Measurements from ENCODE around the gene PNPLA4.

The PNPLA4 gene, protein sequence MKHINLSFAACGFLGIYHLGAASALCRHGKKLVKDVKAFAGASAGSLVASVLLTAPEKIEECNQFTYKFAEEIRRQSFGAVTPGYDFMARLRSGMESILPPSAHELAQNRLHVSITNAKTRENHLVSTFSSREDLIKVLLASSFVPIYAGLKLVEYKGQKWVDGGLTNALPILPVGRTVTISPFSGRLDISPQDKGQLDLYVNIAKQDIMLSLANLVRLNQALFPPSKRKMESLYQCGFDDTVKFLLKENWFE

DNA sequence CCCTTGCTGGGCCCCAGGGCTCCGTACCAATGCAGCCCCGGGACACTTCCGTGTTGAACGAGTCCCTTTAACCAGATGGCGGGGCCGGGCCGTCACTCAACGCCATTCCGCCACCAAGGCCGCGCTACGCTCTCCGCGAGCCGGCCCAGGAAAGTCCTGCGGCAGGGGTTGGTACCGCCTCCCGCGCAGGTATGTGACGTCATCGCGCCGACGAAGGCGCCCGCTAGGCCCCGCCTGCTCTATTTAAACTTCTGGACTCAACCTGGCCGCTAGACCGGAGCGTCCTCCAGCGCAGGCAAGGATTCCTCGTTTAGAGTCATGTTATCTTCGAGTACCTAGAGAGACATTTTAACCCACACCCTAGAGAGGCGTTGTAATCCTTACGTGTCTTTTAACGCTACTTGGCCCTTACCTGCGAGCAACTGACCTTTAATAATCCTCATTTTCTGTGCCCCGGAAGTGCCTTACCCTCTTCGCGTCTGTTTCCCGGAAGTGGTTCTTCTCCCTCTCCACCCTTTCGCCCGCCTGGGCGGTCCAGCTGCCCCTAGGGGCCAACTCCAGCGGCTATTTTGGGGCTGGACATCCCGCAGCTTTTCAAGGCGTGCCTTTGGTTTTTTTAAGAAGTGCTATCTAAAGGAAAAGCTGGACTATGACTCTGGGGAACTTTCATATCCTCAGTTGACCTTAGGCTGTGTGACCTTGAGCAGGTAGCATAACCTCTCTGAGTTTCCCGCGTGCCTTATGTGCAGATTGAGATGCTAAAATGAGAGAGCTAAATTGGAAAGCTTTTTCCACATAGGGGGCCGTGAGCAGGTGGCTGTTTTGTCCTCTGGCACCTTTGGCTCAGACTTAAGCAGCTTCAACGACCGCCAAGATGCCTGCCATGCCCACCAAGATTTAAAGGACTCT is at the start of gene PNPLA4:
Gene PNPLA4 (minus strand): TSS at position 155 of the 909 bp plus-strand sequence. CDS start 1,294 bp downstream, outside the sequence.
- H3K4me1 ChIP-seq (ENCODE audit: control insufficient read depth, insufficient read depth, low read length), result no peaks in the 10 kb centered on the region
- H3K27me3 ChIP-seq (ENCODE audit: control insufficient read depth, insufficient read depth, low read length), result no peaks in the 10 kb centered on the region
- no peaks in the 10 kb centered on the region for H3K9me3 ChIP-seq (ENCODE audit: control insufficient read depth, low read length)
- peak within 1 kb of the TSS; percentile 76 for H3K9ac ChIP-seq (ENCODE audit: low read length)
- no peaks in the 10 kb centered on the region for H3K36me3 ChIP-seq (ENCODE audit: control insufficient read depth, insufficient read depth, low read length)
- peak within 1 kb of the TSS; percentile 56 for H3K4me3 ChIP-seq (ENCODE audit: low read length)

DNA sequence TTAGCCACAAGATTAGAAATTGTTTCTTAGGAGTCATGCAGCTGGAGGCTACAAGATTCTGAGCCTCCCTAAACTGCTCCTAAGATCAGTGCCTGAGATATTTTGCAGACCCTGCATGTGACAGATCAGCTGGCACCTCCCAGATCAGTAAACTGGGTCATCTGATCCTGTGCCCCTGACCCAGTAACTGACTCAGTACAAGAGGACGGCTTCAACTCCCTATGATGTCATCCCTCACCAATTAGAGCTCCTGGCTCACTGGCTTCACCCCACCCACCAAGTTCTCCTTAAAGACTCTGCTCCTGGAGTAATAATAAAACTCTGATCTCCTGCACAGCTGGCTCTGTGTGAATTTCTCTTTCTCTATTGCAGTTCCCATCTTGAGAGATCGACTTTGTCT is 45.4 kb upstream of the PNPLA4 start:
- Histone ChIP-seq H3K9me3 (ENCODE audit: control insufficient read depth, low read length) (no peaks in the 10 kb centered on the region), H3K36me3 (ENCODE audit: control insufficient read depth, insufficient read depth, low read length) (no peaks in the 10 kb centered on the region), H3K27me3 (ENCODE audit: control insufficient read depth, insufficient read depth, low read length) (no peaks in the 10 kb centered on the region), H3K4me1 (ENCODE audit: control insufficient read depth, insufficient read depth, low read length) (no peaks in the 10 kb centered on the region), H3K4me3 (ENCODE audit: low read length) (no peak overlapping the region), H3K9ac (ENCODE audit: low read length) (no peak overlapping the region)

DNA sequence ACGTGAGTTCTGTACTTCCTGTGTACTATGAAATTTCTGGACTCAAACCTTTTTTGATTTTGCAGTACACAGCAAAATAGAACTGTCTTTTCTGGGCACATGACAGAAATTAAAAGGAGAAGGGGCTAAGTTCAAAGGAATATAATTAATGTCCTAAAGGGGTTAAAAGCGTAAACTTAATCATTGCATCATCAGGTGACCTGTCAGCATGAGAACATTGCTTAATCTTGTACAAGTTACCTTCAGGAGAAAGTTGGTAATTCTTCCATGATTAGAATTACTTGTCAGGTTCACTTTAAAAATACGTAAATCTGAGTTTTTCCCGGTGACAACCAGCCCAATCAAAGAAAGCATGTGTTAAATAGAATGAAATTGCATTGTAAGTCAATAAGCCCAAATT is 43.2 kb upstream of the PNPLA4 start:
- no peaks in the 10 kb centered on the region for H3K36me3 ChIP-seq (ENCODE audit: control insufficient read depth, insufficient read depth, low read length)
- H3K4me3 ChIP-seq (ENCODE audit: low read length), result no peak overlapping the region
- H3K27me3 ChIP-seq (ENCODE audit: control insufficient read depth, insufficient read depth, low read length), result no peaks in the 10 kb centered on the region
- no peaks in the 10 kb centered on the region for H3K9me3 ChIP-seq (ENCODE audit: control insufficient read depth, low read length)
- no peaks in the 10 kb centered on the region for H3K4me1 ChIP-seq (ENCODE audit: control insufficient read depth, insufficient read depth, low read length)
- no peak overlapping the region for H3K9ac ChIP-seq (ENCODE audit: low read length)

DNA sequence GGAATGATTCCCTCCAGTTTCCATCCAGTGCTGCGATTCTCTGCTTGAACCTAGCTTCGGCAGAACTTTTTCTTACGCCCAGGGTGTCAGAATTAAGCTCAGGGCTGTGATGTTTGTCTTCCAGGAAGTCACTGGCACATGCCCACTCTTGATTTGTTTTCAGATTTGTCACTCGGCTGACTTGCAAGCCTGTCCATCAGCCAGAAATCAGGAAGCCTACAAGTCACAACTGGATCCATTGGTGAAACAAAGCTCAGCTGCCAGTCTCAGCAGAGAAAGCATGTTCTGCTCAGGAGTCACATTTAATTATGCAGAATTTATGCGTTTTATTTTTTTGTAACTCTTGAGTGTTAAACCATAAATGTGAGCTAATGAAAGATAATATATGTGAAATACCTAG is 38.2 kb upstream of the PNPLA4 start:
- Histone ChIP-seq H3K9me3 (ENCODE audit: control insufficient read depth, low read length) (no peaks in the 10 kb centered on the region), H3K27me3 (ENCODE audit: control insufficient read depth, insufficient read depth, low read length) (no peaks in the 10 kb centered on the region), H3K36me3 (ENCODE audit: control insufficient read depth, insufficient read depth, low read length) (no peaks in the 10 kb centered on the region), H3K4me3 (ENCODE audit: low read length) (no peak overlapping the region), H3K9ac (ENCODE audit: low read length) (no peak overlapping the region), H3K4me1 (ENCODE audit: control insufficient read depth, insufficient read depth, low read length) (no peaks in the 10 kb centered on the region)

DNA sequence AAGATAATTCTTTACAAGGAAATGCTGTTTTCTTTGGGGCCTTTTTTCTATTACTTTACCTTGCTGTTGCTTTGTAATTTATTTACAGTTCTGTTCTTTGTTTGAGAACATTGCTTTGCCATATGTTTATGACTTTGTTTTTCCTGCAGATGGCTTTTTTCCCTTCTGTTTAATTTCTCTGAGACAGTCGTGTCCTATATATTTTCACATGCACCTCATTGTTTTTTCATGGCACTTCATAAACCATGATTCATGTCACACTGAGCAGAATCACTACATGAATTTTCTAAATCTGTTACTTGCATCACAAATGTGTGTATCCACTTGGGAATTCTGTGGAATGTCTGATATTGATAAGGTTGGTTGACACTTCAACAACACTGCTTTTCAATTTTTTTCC is 33.0 kb upstream of the PNPLA4 start:
- Histone ChIP-seq H3K36me3 (ENCODE audit: control insufficient read depth, insufficient read depth, low read length) (no peaks in the 10 kb centered on the region), H3K4me1 (ENCODE audit: control insufficient read depth, insufficient read depth, low read length) (no peaks in the 10 kb centered on the region), H3K4me3 (ENCODE audit: low read length) (no peak overlapping the region), H3K9me3 (ENCODE audit: control insufficient read depth, low read length) (no peaks in the 10 kb centered on the region), H3K27me3 (ENCODE audit: control insufficient read depth, insufficient read depth, low read length) (no peaks in the 10 kb centered on the region), H3K9ac (ENCODE audit: low read length) (no peak overlapping the region)

DNA sequence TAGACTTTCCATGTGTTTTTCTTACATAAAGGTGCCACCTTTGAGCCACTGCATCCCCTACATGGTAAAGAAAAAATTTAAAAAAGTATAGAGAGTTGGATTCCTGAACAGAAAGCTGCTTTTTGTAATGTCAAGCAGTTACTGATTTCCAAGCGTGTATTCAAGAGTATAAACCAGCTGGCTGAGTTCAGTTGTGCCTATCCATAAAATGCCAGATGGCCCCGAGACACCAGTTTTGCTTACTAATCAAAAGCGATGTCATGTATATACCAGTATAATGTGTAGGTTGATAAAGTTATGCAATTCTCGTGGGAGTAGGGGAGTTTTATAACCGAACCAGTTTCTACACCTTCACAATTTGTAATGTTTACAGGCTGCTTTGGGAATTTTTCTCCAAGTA is 26.2 kb upstream of the PNPLA4 start:
- H3K4me1 ChIP-seq (ENCODE audit: control insufficient read depth, insufficient read depth, low read length), result no peaks in the 10 kb centered on the region
- no peak overlapping the region for H3K9ac ChIP-seq (ENCODE audit: low read length)
- no peaks in the 10 kb centered on the region for H3K9me3 ChIP-seq (ENCODE audit: control insufficient read depth, low read length)
- no peaks in the 10 kb centered on the region for H3K27me3 ChIP-seq (ENCODE audit: control insufficient read depth, insufficient read depth, low read length)
- no peaks in the 10 kb centered on the region for H3K36me3 ChIP-seq (ENCODE audit: control insufficient read depth, insufficient read depth, low read length)
- H3K4me3 ChIP-seq (ENCODE audit: low read length), result no peak overlapping the region

DNA sequence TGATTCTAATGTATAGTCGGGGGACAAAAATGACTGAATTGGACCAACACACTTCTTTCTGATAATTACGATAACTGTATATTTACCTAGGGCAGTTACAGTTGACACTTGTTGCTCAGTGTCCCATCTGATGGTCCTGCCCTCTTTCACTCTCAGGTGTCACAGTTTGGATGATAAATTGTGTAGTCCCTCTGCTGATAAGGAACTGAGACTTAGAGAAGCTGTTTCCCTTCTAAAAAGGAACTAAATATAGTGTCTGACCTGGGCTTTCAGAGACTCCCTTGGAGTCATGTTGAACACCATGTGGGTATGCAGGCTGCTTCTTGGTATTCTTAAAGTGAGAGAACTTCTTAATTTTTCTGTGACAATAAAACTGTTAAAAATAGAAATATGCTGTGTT is 23.7 kb upstream of the PNPLA4 start:
- Histone ChIP-seq H3K4me3 (ENCODE audit: low read length) (no peak overlapping the region), H3K9me3 (ENCODE audit: control insufficient read depth, low read length) (no peaks in the 10 kb centered on the region), H3K36me3 (ENCODE audit: control insufficient read depth, insufficient read depth, low read length) (no peaks in the 10 kb centered on the region), H3K27me3 (ENCODE audit: control insufficient read depth, insufficient read depth, low read length) (no peaks in the 10 kb centered on the region), H3K4me1 (ENCODE audit: control insufficient read depth, insufficient read depth, low read length) (no peaks in the 10 kb centered on the region), H3K9ac (ENCODE audit: low read length) (no peak overlapping the region)

DNA sequence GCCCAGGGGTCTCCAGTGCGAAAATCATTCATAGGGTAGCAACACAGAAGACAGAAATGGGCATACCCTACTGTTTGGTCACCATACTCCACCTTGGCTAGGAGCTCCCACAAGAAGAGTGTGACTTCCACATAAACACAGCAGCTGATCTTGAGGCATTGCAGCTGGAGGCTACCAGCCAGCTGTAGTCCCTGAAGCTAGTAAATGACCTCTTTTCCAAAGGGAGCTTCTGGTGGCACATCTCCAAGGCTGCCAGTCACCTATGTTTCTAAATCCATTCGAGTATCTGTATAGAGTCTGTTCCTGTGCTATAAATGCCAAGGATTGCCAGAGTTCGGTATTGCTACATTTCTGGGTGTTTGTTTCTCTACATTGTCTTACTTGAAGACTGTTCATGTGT is 21.3 kb upstream of the PNPLA4 start:
- Histone ChIP-seq H3K4me3 (ENCODE audit: low read length) (no peak overlapping the region), H3K4me1 (ENCODE audit: control insufficient read depth, insufficient read depth, low read length) (no peaks in the 10 kb centered on the region), H3K9ac (ENCODE audit: low read length) (no peak overlapping the region), H3K9me3 (ENCODE audit: control insufficient read depth, low read length) (no peaks in the 10 kb centered on the region), H3K36me3 (ENCODE audit: control insufficient read depth, insufficient read depth, low read length) (no peaks in the 10 kb centered on the region), H3K27me3 (ENCODE audit: control insufficient read depth, insufficient read depth, low read length) (no peaks in the 10 kb centered on the region)

DNA sequence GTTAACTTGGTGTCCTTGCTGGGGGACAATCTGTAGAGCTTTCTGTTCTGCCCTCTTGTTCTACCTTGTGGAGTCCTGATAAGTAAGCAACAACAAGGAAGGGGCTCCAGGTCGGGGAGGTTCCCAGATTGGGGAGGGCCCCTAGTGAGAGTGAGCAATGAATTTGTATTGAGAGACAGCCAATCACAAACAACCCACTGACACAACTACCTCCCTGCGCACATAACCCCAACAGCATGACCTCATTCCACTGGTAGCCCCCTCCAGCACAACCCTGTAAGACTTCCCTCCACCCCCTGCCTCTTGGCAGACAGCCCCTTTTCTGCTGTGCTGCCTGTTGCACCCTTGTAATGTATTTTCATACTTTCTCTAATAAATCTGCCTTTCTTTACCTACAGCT is 19.7 kb upstream of the PNPLA4 start:
- no peaks in the 10 kb centered on the region for H3K4me1 ChIP-seq (ENCODE audit: control insufficient read depth, insufficient read depth, low read length)
- no peak overlapping the region for H3K9ac ChIP-seq (ENCODE audit: low read length)
- no peaks in the 10 kb centered on the region for H3K9me3 ChIP-seq (ENCODE audit: control insufficient read depth, low read length)
- H3K36me3 ChIP-seq (ENCODE audit: control insufficient read depth, insufficient read depth, low read length), result no peaks in the 10 kb centered on the region
- H3K4me3 ChIP-seq (ENCODE audit: low read length), result no peak overlapping the region
- H3K27me3 ChIP-seq (ENCODE audit: control insufficient read depth, insufficient read depth, low read length), result no peaks in the 10 kb centered on the region

DNA sequence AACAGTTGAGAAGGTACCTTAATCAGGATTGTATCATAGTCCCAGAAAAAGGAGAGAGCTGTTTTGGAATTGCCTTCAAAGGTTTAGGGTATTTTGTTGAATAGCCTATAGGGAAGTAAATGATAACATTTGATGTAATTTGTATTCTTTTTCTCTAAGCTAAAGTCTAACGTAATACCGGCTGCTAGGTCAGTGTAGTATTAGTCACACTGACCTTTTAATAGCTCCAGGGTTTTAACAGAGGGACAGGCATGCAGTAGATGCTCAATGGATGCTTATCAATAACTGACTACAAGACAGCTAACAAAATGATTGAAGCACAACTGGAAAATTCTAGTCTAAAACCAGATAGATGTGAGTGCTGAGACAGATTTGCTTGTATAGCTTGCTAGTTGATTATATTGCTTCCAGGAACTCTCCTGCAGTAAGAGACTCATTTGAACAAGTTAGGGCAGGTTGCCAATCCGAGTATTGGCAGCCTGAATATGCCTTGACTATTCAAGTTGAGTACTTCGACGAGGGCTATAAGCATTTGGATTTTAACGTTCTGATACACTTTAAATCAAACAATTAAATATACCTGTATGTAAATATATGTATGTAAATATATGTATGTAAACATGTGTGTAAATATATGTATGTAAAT is 16.5 kb upstream of the PNPLA4 start:
- Histone ChIP-seq H3K4me1 (ENCODE audit: control insufficient read depth, insufficient read depth, low read length) (no peaks in the 10 kb centered on the region), H3K4me3 (ENCODE audit: low read length) (no peak overlapping the region), H3K27me3 (ENCODE audit: control insufficient read depth, insufficient read depth, low read length) (no peaks in the 10 kb centered on the region), H3K9ac (ENCODE audit: low read length) (no peak overlapping the region), H3K9me3 (ENCODE audit: control insufficient read depth, low read length) (no peaks in the 10 kb centered on the region), H3K36me3 (ENCODE audit: control insufficient read depth, insufficient read depth, low read length) (no peaks in the 10 kb centered on the region)

DNA sequence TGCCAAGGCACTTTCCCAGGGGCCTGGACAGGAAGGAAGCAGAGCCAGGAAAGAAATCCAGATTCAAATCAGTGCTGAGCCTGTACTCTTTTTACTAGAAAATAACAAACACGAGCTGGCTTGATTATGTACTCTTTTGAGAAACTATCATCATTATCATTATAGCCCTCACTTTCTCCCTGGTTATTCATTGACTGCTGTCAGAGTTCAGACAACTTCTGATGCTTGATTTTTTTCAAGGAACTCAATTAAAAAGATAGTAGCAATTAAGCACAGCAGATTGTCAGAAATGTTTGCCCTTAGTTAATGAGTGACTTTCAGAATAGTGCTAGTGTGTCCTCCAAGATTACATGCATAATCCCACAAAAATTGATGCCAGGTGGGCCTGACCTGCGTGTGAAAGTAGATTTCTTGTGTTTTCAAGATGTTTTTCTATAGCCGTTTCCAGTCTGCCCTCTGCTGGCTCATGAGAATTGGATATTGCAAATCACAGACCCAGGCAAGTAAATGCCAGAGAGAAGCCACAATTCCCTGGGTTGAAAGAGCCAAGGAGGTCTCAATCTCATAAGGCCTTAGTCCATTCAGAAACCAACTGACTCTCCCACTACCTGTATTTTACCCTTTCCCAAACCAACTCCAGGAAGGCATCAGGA is 14.3 kb upstream of the PNPLA4 start:
- no peaks in the 10 kb centered on the region for H3K9me3 ChIP-seq (ENCODE audit: control insufficient read depth, low read length)
- no peaks in the 10 kb centered on the region for H3K4me1 ChIP-seq (ENCODE audit: control insufficient read depth, insufficient read depth, low read length)
- H3K27me3 ChIP-seq (ENCODE audit: control insufficient read depth, insufficient read depth, low read length), result no peaks in the 10 kb centered on the region
- H3K4me3 ChIP-seq (ENCODE audit: low read length), result no peak overlapping the region
- no peaks in the 10 kb centered on the region for H3K36me3 ChIP-seq (ENCODE audit: control insufficient read depth, insufficient read depth, low read length)
- no peak overlapping the region for H3K9ac ChIP-seq (ENCODE audit: low read length)

DNA sequence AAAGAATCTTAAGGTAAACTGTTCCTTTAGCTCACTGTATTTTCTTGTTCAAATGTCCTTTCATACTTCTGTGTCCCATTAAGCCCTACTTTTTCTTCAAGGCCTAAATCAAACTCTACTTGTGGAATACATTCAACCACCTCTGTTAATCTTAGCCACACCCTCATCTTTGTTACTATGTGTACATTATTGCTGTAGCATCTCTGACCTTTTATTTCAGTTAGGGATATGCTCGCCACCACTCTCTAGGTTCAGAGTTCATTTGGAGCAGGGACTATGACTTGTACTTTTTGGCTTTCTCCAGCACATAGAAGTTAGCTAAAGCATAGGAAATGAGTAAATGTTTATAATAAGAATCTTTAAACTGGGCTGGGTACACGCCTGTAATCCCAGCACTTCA is 6.8 kb upstream of the PNPLA4 start:
- Histone ChIP-seq H3K9ac (ENCODE audit: low read length) (no peak overlapping the region), H3K4me3 (ENCODE audit: low read length) (no peak overlapping the region), H3K4me1 (ENCODE audit: control insufficient read depth, insufficient read depth, low read length) (no peaks in the 10 kb centered on the region), H3K36me3 (ENCODE audit: control insufficient read depth, insufficient read depth, low read length) (no peaks in the 10 kb centered on the region), H3K9me3 (ENCODE audit: control insufficient read depth, low read length) (no peaks in the 10 kb centered on the region), H3K27me3 (ENCODE audit: control insufficient read depth, insufficient read depth, low read length) (no peaks in the 10 kb centered on the region)
